22Rv1 (cell line): Measurements from ENCODE around the gene TNFAIP8.

Source experiments
- H3K27ac ChIP-seq: fragments of 450-650 bp; 2 replicates; pipeline ENCODE4 v1.5.1; 2017
- CTCF ChIP-seq: fragments of 450-650 bp; IDR thresholded peaks from 2 replicates; pipeline ENCODE4 v1.5.1; 2017; ENCODE audit warnings: mild to moderate bottlenecking
- ZFX ChIP-seq: fragments of 450-650 bp; IDR thresholded peaks from 2 replicates; pipeline ENCODE4 v1.6.1; 2017; ENCODE audit warnings: antibody characterized with exemption, borderline replicate concordance

TNFAIP8 gene

GRCh38 chr5:119328753-119329602, 26.8 kb upstream of the TNFAIP8 start:
- H3K27ac ChIP-seq = no peak overlapping the region
- TF ChIP-seq CTCF = no peak
- TF ChIP-seq ZFX = no peak

GRCh38 chr5:119329666-119330065, 26.2 kb upstream of the TNFAIP8 start:
- TF ChIP-seq CTCF (no peak), ZFX (no peak)
- no peak overlapping the region for H3K27ac ChIP-seq

GRCh38 chr5:119330367-119331183, 25.2 kb upstream of the TNFAIP8 start:
- no peak overlapping the region for H3K27ac ChIP-seq

GRCh38 chr5:119331566-119332095, 24.2 kb upstream of the TNFAIP8 start:
- H3K27ac ChIP-seq = no peak overlapping the region
- TF ChIP-seq ZFX (no peak), CTCF (no peak)

More at GRCh38 chr5:119330367-119331183, 25.2 kb upstream of the TNFAIP8 start:
- TF ChIP-seq ZFX (no peak), CTCF (no peak)

GRCh38 chr5:119332208-119332607, 23.6 kb upstream of the TNFAIP8 start:
- TF ChIP-seq ZFX (no peak), CTCF (no peak)
- no peak overlapping the region for H3K27ac ChIP-seq

DNA sequence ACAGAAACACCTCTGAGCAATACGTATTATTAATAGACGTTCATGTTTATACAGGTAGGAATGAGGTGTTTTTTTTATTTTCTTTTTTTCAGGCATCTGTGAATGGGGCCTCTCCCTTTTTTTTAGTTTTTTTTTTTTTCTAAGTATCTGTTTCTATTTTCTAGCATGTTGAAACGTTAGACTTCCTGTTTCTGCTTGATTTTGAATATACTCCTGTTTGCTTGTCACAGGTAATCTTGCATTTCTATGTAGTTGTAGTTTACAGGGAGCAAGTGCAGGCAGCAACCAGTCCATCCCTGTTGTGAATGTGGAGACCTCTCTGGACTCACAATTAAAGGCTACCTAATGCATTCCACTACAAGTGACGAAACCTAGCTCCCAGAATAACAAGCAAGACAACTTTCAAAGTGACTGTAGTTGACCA, 22.8 kb upstream of the TNFAIP8 start:
- no peak overlapping the region for H3K27ac ChIP-seq
- TF ChIP-seq ZFX = no peak
- TF ChIP-seq CTCF = no peak

DNA sequence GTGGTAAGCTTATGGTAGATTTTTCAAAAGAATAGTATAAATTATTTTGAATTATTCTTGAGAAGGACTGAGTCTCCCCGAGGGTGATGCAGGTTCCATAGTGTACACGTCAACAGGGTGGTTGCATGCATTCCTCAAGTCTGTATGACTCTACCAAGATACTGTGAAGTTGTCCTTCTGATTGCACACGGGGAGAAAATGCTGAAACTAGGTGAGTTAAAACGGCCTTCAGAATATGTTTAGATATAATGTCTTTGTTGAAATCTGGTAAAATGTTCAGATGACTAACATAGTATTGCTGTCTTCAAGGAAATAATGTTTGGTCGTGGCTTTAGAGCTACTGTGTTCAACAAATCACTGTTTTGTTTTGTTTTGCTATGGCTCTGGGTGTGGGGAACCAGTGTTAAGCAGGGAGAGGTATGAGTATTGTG, 22.4 kb upstream of the TNFAIP8 start:
- H3K27ac ChIP-seq = no peak overlapping the region
- TF ChIP-seq ZFX (no peak), CTCF (no peak)
